Loucy (cell line): ENCODE results near the gene DRD1.
"Not testable (repeated sequence)": the region's sequence is repeated elsewhere in the genome, so short reads cannot be mapped to it uniquely, and the experiment has no call there.

ENCODE experiments used
- H2AFZ ChIP-seq: fragments of 200-600 bp; sonication (generic); 2 replicates; pipeline ENCODE4 v1.6.0; 2016; ENCODE audit warnings: antibody characterized with exemption, mild to moderate bottlenecking, low read length, moderate library complexity
- H3F3A ChIP-seq: fragments of 200-600 bp; 2 replicates; pipeline ENCODE4 v1.6.0; 2016; ENCODE audit warnings: antibody characterized with exemption, low read depth, mild to moderate bottlenecking
- H3K27me3 ChIP-seq: fragments of 200-600 bp; sonication (generic); 2 replicates; pipeline ENCODE4 v1.6.1; 2014; ENCODE audit warnings: low read length, mild to moderate bottlenecking; ENCODE audit not compliant: insufficient read depth, poor library complexity, severe bottlenecking
- H3K36me3 ChIP-seq: fragments of 200-600 bp; sonication (generic); 2 replicates; pipeline ENCODE4 v1.6.1; 2016; ENCODE audit warnings: low read length; ENCODE audit not compliant: insufficient read depth
- H3K4me1 ChIP-seq: fragments of 200-600 bp; sonication (generic); 2 replicates; pipeline ENCODE4 v1.5.1; 2014; ENCODE audit warnings: low read length, mild to moderate bottlenecking; ENCODE audit not compliant: insufficient read depth, poor library complexity, severe bottlenecking
- H3K4me2 ChIP-seq: fragments of 200-600 bp; sonication (generic); 2 replicates; pipeline ENCODE4 v1.6.0; 2014; ENCODE audit warnings: antibody characterized with exemption, low read length, low read depth, mild to moderate bottlenecking; ENCODE audit not compliant: poor library complexity, severe bottlenecking
- H3K4me3 ChIP-seq: fragments of 200-600 bp; sonication (generic); 2 replicates; pipeline ENCODE4 v1.5.1; 2014; ENCODE audit warnings: low read length, mild to moderate bottlenecking, mixed read lengths; ENCODE audit not compliant: poor library complexity, severe bottlenecking
- H3K79me2 ChIP-seq: fragments of 200-600 bp; sonication (generic); 2 replicates; pipeline ENCODE4 v1.6.1; 2014; ENCODE audit warnings: low read length; ENCODE audit not compliant: insufficient read depth
- H3K9ac ChIP-seq: fragments of 200-600 bp; sonication (generic); 2 replicates; pipeline ENCODE4 v1.6.0; 2014; ENCODE audit warnings: mild to moderate bottlenecking, low read depth, low read length, moderate library complexity; ENCODE audit not compliant: poor library complexity, severe bottlenecking
- H3K9me2 ChIP-seq: fragments of 200-600 bp; sonication (generic); replicated peaks from 2 replicates; pipeline ENCODE4 v1.6.1; 2016; ENCODE audit warnings: low read depth, low read length, mixed read lengths
- H3K9me3 ChIP-seq: fragments of 200-600 bp; sonication (generic); 2 replicates; pipeline ENCODE4 v1.6.1; 2014; ENCODE audit warnings: mild to moderate bottlenecking, antibody characterized with exemption, low read length, low read depth; ENCODE audit not compliant: insufficient read depth
- H4K20me1 ChIP-seq: fragments of 200-600 bp; sonication (generic); 2 replicates; pipeline ENCODE4 v1.6.0; 2014; ENCODE audit warnings: antibody characterized with exemption, low read length, mild to moderate bottlenecking; ENCODE audit not compliant: insufficient read depth, poor library complexity, severe bottlenecking
- EZH2phosphoT487 ChIP-seq: fragments of 200-600 bp; IDR thresholded peaks from 2 replicates; pipeline ENCODE4 v1.6.1; 2018; ENCODE audit warnings: antibody characterized with exemption, mild to moderate bottlenecking, moderate library complexity, borderline replicate concordance
- TF ChIP-seq, protein P1 (sequence below): fragments of 200-600 bp; sonication (generic); conservative IDR thresholded peaks from 2 replicates; pipeline ENCODE4 v1.5.1; 2014; ENCODE audit warnings: mild to moderate bottlenecking, antibody characterized with exemption, low read length

DRD1 gene

DNA sequence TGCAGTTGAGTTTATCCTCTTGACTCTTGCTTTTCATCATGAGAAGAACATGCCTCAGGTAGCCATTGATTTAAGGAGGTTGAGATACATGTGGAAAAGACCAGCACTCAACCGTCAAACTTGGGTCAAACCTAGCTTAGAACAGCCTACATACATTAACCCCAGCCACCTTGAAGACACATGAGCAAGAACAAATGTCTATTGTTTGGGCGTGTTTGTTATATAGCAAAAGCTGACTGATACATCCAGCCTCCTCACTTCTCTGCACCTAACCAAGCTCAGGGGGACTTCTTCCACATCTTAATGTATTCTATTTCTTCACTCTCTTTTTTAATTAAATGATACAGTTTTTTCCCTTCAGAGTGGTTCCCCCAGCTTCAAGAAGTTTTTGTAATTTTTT lies 28.7 kb downstream of the DRD1 start:
- Histone ChIP-seq H3K9me2 (no peaks in the 10 kb centered on the region), H3K4me1 (no peaks in the 10 kb centered on the region), H3K9ac (no peak overlapping the region), H3K27me3 (no peaks in the 10 kb centered on the region), H3K36me3 (no peaks in the 10 kb centered on the region), H3K4me2 (no peak overlapping the region), H2AFZ (no peak overlapping the region), H3K79me2 (no peaks in the 10 kb centered on the region), H3F3A (no peaks in the 10 kb centered on the region), H4K20me1 (no peaks in the 10 kb centered on the region), H3K4me3 (no peak overlapping the region), H3K9me3 (no peaks in the 10 kb centered on the region)
- TF ChIP-seq, protein P1, sequence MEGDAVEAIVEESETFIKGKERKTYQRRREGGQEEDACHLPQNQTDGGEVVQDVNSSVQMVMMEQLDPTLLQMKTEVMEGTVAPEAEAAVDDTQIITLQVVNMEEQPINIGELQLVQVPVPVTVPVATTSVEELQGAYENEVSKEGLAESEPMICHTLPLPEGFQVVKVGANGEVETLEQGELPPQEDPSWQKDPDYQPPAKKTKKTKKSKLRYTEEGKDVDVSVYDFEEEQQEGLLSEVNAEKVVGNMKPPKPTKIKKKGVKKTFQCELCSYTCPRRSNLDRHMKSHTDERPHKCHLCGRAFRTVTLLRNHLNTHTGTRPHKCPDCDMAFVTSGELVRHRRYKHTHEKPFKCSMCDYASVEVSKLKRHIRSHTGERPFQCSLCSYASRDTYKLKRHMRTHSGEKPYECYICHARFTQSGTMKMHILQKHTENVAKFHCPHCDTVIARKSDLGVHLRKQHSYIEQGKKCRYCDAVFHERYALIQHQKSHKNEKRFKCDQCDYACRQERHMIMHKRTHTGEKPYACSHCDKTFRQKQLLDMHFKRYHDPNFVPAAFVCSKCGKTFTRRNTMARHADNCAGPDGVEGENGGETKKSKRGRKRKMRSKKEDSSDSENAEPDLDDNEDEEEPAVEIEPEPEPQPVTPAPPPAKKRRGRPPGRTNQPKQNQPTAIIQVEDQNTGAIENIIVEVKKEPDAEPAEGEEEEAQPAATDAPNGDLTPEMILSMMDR: no peak
- TF ChIP-seq EZH2phosphoT487: no peak

DNA sequence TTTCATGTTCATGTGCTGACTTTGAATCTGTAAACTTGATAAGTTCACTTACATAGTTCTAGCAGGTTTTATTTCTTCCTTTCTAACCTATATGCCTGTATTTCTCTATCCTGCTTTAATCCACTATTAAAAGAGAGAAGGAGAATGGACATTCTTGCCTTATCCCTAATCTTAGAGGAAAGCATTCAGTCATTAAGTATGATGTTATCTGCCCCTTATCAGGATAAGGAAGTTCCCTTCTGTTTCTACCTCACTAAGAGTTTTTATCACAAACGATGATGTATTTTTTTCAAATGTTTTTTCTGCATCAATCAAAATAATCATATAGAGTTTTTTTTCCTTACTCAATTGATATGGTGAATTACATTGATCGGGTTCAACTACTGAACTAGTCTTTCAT lies 33.1 kb downstream of the DRD1 start:
- H3K36me3 ChIP-seq: no peaks in the 10 kb centered on the region
- no peak overlapping the region for H2AFZ ChIP-seq
- no peaks in the 10 kb centered on the region for H3K4me1 ChIP-seq
- H3K4me2 ChIP-seq: no peak overlapping the region
- H3K79me2 ChIP-seq: no peaks in the 10 kb centered on the region
- H3K9me3 ChIP-seq: no peaks in the 10 kb centered on the region
- no peak overlapping the region for H3K9ac ChIP-seq
- H3F3A ChIP-seq: no peaks in the 10 kb centered on the region
- TF ChIP-seq EZH2phosphoT487: no peak
- TF ChIP-seq, protein P1: no peak
- no peaks in the 10 kb centered on the region for H3K9me2 ChIP-seq
- H3K4me3 ChIP-seq: no peak overlapping the region
- H4K20me1 ChIP-seq: no peaks in the 10 kb centered on the region
- H3K27me3 ChIP-seq: no peaks in the 10 kb centered on the region

DNA sequence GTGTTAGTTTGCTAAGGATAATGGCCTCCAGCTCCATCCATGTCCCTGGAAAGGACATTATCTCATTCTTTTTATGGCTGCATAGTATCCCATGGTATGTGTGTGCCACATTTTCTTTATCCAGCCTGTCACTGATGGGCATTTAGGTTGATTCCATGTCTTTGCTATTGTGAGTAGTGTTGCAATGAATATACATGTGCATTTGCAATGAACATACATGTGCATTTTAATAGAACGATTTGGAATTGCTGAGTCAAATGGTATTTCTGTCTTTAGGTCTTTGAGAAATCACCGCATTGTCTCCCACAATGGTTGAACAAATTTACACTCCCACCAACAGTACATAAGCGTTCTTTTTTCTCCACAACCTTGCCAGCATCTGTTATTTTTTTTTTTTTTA lies 37.7 kb downstream of the DRD1 start:
- Histone ChIP-seq H3K4me1 (no peaks in the 10 kb centered on the region), H3K9ac (no peak overlapping the region), H3K4me3 (no peak overlapping the region), H3K79me2 (no peaks in the 10 kb centered on the region), H3K9me3 (no peaks in the 10 kb centered on the region), H3K4me2 (no peak overlapping the region), H3K36me3 (no peaks in the 10 kb centered on the region), H3K9me2 (no peaks in the 10 kb centered on the region), H4K20me1 (no peaks in the 10 kb centered on the region), H3K27me3 (no peaks in the 10 kb centered on the region), H2AFZ (no peak overlapping the region), H3F3A (no peaks in the 10 kb centered on the region)
- TF ChIP-seq, protein P1: no peak
- no peak for TF ChIP-seq EZH2phosphoT487

DNA sequence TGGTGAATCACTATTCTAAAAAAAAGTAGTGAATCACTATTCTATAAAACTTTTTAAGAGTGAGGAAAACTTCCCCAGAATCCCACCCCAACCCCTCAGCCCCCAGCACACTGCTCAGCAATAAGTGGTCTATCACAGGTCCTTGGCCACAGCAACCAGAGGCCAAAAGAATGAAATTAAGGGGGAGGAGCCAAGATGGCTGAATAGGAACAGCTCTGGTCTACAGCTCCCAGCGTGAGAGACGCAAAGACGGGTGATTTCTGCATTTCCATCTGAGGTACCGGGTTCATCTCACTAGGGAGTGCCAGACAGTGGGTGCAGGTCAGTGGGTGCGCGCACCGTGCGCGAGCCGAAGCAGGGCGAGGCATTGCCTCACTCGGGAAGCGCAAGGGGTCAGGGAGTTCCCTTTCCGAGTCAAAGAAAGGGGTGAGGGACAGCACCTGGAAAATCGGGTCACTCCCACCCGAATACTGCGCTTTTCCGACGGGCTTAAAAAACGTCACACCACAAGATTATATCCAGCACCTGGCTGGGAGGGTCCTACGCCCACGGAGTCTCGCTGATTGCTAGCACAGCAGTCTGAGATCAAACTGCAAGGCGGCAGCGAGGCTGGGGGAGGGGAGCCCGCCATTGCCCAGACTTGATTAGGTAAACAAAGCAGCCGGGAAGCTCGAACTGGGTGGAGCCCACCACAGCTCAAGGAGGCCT lies 46.2 kb downstream of the DRD1 start:
- not testable (repeated sequence) for H4K20me1 ChIP-seq, H3K4me1 ChIP-seq, H3F3A ChIP-seq, H3K9me2 ChIP-seq, H3K9ac ChIP-seq, H3K4me2 ChIP-seq, H3K4me3 ChIP-seq, H3K79me2 ChIP-seq, H3K27me3 ChIP-seq, H3K9me3 ChIP-seq, H2AFZ ChIP-seq, H3K36me3 ChIP-seq

DNA sequence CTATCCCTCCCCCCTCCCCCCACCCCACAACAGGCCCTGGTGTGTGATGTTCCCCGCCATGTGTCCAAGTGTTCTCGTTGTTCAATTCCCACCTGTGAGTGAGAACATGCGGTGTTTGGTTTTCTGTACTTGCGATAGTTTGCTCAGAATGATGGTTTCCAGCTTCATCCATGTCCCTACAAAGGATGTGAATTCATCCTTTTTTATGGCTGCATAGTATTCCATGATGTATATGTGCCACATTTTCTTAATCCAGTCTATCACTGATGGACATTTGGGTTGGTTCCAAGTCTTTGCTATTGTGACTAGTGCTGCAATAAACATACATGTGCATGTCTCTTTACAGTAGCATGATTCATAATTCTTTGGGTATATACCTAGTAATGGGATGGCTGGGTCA lies 48.6 kb downstream of the DRD1 start:
- H3K9me3 ChIP-seq, H3F3A ChIP-seq, H3K27me3 ChIP-seq, H2AFZ ChIP-seq, H3K4me3 ChIP-seq, H3K4me1 ChIP-seq, H4K20me1 ChIP-seq, H3K79me2 ChIP-seq, H3K4me2 ChIP-seq, H3K9me2 ChIP-seq, H3K9ac ChIP-seq, H3K36me3 ChIP-seq: not testable (repeated sequence)
